OCI-M2 (cell line): Measurements from ENCODE around the gene ECE2.

Experiments
- DNase-seq: peaks from one replicate; lab custom pipeline; 2025; ENCODE audit not compliant: unreplicated experiment; lab: John Stamatoyannopoulos, UW

The ECE2 gene

GRCh38 chr3:184275961-184276910 lies at the start of gene ECE2:
Gene ECE2, plus strand, starts transcription at chr3:184276022. Its CDS starts 132 bp downstream, at chr3:184276154.
- DNase-seq: no peak

GRCh38 chr3:184227481-184227935 lies 48.3 kb upstream of the ECE2 start:
- DNase-seq: no peak

DNA sequence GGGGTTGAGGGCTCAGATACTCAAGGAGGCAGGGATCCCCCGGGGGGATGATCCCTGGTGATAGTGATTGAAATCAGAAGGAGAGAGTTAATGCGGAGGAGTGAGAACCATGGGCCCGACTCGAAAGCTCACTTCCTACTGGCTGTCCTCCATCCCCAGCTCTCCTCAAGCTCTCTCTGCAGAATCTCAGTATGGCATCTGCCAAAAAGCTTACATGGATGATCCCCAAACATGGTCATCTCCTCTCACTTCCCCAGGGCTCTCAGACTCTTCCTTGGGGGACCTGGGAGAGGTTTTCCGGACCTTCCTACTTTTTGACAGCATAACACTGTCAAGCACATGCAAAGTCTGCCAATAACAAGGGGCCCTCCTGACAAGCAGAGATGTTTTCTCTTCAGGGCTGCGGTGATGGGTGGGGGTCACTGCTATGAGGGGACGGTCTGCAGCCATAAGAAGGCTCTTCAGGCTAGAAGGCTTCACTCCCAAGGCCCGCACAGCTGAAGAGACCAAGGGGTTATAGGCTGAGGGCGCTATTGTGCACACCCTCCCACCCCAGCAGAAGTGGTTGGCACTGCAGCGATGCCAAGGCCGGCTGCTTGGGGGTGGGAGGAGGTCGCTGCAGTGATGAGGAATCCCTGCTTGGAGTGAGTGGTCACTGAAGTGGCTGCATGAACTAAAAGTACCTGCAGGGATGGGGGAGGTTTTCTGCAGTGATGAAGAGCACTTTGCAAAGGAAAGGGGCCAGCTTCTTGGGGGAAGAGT lies 47.3 kb upstream of the ECE2 start:
- DNase-seq: no peak

DNA sequence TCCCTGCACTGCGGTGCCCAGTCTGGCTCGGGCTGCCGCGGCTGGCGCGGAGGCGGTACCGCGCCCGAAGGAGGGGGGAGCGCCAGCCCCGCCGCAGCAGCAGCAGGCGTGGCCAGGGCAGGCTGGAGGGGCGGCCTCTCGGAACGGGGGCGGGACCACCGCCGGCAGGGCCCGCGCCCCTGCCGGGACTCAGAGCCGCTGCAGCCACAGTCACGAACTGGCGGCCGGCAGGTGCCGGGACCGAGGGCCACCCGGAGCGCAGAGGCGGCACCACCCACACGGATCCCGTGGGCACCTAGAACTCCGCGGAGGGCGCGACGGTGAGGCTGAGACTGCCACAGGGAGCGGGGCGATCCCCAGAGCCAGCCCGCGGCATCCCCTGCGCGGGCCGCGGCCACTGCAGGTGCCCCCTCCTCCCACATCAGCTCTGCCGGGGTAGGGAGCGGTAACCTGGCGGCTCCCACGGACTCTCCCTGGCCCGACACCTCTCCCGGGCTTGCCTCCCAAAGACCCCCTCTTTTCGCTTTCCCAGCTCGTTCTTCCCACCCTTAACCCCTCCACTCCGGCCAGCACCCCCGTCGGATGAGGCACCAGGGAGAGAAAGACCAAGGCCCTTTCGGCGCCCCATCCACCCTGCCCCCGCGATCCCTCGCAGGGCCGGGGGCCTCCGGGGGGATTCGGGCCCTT lies 46.3 kb upstream of the ECE2 start, which contains the start of gene VWA5B2:
TSS of gene VWA5B2 (plus strand) at position 192 of the 687 bp plus-strand sequence. CDS start 944 bp downstream, outside the sequence.
- DNase-seq: no peak

DNA sequence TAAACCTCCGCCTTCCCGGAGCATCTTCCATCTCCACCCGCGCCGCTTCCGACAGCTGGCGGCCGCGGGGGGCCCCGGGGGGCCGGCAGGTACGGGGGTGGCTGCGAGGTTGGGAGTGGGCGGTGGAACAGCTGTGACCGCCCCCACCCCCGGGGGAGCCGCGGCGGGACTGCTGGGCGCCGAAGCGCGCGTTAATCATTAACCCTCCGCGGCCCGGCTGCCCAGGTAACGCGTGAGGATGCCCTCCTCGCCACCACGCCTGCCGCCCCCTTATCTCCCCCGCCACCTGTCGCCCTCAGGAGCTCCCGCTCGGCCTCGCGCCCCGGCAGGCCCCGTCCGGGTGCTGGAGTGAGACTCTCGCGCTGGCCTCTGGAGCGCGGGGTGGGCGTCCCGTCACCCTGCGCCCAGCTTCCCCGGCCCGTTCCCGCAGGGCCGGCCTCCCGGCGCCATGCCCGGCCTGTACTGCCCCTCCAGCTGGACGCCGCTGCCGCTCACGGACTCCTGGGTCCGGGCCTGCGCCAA lies 45.7 kb upstream of the ECE2 start:
- DNase-seq: no peak

DNA sequence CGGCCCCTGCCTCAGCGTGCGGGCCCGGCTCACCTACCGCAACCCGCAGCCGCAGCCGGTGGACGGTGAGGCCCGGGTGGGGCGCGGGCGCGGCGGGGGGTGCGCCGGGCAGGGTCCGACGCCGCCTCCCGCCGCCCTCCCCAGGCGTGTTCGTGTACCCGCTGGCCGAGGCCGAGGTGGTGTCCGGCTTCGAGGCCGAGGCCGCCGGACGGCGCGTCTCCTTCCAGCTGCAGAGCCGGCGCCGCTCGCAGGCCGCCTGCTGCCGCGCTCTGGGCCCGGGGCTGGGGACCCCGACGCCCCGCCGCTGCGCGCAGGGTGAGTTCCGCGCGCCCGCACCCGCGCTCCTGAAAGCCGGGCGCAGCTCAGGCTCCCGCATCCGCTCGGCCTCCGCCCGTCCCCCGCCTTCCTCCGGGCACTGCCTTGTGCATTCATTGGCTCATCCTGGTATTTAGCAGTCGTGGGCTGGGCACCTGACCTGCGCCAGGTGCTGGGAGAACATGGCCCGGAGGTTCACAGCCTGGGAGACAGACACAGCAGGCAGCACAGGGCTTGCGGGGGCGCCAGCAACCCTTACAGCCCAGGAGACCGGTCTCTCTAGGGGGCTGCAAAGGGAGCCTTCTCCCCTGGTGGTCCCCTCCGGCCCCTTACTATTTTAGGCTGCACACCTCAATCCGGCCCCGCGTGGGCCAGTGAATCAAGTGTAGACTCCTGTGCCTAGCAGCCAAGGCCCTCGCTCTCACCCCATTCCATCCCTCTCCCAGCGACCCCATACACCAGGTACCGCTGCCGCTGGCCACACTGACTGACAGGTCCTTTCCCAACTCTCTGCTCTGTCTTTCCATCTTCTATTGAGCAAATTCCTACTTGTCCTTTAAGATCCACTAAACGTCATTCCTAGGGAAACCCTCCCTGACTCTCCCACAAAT lies 45.0 kb upstream of the ECE2 start:
- DNase-seq: no peak

DNA sequence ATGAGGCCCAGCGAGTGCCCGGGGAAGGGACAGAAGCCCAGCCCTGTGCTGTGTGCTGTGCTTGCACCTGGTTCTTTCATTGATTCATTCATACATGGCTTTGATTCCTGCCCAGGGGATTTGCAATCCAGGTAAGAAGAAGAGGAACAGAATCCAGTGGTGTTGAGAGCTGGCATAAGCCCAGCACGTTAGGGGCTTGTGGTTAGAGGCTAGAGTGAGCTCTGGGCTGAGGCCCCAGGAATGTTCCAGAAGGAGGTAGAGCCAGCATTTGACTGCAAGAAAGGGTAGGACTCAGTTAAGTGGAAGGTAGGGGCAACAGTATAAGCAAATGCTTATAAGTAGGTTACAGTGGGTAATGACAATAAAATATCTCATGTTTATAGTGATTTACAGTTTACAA lies 44.2 kb upstream of the ECE2 start:
- DNase-seq: no peak

DNA sequence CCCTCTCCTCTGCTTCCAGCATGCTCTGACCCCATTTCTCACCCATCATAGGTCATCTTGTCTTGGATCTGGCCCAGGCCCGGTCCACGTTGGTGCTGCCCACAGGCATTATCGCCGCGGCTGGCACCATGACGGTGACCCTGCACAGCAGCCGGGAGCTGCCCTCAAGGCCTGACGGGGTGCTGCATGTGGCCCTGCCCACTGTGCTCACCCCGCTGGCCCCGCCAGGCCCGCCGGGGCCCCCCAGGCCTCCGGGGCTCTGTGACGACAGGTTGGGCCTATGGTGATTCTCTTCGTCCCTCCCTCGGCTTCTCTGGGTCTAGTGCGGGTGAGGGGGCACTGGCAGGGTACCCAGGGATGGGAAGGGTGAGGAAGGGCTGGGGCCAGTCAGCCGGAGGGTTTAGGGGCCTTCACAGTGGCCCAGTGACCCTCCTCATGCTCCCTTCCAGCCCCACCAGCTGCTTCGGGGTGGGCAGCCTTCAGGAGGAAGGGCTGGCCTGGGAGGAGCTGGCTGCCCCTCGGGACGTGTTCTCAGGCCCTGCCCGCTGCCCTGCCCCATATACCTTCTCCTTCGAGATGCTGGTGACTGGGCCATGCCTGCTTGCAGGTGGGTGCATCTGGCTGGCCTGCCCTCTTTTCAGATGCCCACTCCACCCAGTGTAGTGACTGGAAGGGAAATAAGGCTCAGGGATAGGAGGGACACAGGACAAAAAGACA lies 42.5 kb upstream of the ECE2 start:
- no peak for DNase-seq

- DNase-seq: no peak
Measured at GRCh38 chr3:184234224-184234623, 41.6 kb upstream of the ECE2 start.

DNA sequence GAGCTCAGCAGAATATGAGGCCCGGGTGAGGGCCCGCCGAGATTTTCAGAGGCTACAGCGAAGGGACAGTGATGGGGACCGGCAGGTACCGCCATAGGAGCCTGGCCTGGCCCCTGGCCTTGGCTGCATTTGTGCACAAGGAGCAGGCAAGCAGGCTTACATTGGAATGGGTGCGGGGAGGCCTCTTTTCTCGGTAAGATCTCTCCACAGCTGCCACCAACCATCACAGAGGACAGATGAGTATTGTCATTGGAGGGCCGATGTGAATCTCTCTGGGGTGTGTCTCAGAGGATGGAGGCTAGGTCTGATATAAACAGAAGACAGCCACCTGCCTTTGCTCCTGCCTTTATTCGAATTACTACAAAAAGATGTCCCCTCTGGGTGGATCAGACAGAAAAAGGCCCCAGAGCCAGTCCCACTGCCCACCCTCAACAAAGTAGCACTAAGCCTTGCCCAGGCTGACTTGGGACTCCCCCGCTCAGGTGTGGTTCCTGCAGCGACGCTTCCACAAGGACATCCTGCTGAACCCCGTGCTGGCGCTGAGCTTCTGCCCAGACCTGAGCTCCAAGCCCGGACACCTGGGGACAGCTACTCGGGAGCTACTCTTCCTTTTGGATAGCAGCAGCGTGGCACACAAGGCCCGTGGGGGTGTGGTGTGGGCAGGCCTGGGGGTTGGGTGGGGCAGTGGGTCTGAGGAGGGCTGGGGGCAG lies 41.0 kb upstream of the ECE2 start:
- DNase-seq: no peak

DNA sequence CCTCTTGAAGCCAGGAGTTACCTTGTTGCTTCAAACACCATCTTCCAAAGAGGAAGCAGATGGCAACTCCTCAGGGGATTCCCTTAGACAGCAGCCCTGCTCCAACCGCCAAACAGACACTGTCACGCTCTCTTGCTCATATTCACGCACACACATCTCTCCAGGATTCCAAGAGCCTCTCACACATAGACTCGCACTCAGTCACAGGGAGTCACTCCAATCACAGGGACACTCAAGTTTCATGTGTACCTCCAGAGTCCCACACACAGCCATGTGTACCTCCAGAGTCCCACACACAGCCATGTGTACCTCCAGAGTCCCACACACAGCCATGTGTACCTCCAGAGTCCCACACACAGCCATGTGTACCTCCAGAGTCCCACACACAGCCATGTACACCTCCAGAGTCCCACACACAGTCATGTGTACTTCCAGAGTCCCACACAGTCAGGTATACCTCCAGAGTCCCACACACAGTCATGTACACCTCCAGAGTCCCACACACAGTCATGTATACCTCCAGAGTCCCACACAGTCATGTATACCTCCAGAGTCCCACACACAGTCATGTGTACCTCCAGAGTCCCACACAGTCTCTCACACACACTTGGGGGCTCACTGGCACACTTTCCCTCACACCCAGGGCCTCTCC lies 40.3 kb upstream of the ECE2 start:
- no peak for DNase-seq

DNA sequence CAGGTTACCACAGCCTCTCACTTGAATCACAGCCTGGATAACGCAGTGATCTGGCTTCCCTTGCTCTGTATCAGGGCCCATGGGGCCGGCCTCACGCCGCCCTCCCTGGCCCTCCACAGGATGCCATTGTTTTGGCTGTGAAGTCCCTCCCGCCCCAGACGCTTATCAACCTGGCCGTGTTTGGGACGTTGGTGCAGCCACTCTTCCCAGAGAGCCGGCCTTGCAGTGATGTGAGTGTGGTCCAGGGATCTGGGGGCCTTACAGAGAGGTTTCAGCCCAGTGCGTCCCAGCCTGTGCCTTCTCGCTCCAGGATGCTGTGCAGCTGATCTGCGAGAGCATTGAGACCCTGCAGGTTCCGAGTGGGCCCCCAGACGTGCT lies 39.8 kb upstream of the ECE2 start:
- DNase-seq: no peak

GRCh38 chr3:184236636-184237035 lies 39.2 kb upstream of the ECE2 start:
- no peak for DNase-seq

DNA sequence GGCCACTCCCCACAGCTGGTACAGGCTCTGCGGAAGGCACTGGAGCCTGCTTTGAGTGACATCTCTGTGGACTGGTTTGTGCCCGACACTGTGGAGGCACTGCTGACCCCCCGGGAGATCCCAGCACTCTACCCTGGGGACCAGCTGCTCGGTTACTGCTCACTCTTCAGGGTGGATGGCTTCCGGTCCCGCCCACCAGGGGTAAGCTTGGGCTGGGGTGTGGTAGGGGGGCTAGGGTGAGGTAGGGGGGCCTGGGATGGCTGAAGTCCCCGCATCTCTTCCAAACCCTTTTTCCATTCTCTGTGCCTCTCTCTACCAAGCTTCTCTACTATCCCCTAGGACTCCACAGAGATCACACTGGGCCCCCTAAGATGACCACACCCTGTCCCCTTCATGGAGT lies 38.6 kb upstream of the ECE2 start:
- DNase-seq: no peak

DNA sequence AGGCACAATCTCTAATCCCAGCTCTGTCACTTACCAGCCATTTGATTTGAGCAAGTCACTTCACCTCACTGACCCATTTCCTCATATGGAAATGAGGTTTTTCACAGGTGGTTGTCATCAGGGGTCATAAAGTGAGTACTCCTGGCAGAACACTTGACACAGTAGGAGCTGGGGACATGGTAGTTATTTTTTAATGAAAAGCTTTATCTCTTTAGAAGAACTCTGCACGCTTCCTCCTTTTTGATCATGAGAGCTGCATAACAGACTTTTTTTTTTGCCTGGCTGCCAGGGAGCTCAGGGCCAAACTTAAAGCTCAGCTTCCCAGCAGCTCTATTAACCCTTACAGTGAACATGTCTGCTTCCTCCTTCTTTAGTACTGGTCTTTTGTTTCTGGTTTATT lies 38.0 kb upstream of the ECE2 start:
- DNase-seq: no peak

DNA sequence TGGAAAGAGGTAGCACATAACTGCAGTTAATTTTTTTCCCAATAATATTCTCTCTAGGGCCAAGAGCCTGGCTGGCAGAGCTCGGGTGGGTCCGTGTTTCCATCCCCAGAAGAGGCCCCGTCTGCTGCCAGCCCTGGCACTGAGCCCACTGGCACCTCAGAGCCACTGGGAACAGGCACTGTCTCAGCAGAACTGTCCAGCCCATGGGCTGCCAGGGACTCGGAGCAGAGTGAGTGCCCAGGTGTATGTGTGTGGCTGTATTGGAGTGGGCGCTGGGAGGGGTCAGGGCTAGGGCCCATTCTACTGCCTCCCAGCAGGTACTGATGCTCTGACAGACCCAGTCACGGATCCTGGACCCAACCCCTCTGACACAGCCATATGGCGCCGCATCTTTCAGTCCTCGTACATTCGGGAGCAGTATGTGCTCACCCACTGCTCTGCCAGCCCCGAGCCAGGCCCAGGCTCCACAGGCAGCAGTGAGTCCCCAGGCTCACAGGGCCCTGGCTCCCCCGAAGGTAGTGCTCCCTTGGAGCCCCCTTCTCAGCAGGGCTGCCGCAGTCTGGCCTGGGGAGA lies 37.5 kb upstream of the ECE2 start:
- no peak for DNase-seq

- DNase-seq: no peak
Measured at GRCh38 chr3:184239221-184239620, 36.6 kb upstream of the ECE2 start.

GRCh38 chr3:184239708-184240107 lies 36.1 kb upstream of the ECE2 start:
- DNase-seq: no peak
